ENCODE measurements around the gene GLMN.
"Not testable (repeated sequence)": the region's sequence is repeated elsewhere in the genome, so short reads cannot be mapped to it uniquely, and the experiment has no call there.

The GLMN gene

GRCh38 chr1:92259350-92259749, 39.4 kb downstream of the GLMN start:
- Histone ChIP-seq H3K4me3 (ENCODE audit: insufficient read depth, low read depth, low read length) (no peak overlapping the region), H3K27me3 (ENCODE audit: control insufficient read depth, insufficient read depth, low read length, poor library complexity, severe bottlenecking) (no peaks in the 10 kb centered on the region), H3K4me1 (ENCODE audit: control insufficient read depth, insufficient read depth, low read length) (no peaks in the 10 kb centered on the region), H3K9me3 (ENCODE audit: control insufficient read depth, low read length) (no peaks in the 10 kb centered on the region), H3K36me3 (ENCODE audit: control insufficient read depth, insufficient read depth, low read length) (peaks cover 34% of the 10 kb centered on the region), H3K27ac (ENCODE audit: insufficient read depth, low read depth, low read length, poor library complexity, severe bottlenecking) (no peak overlapping the region)
- 100% methylated on average over 1 of the region's 1 CpG for WGBS, 2 experiments

GRCh38 chr1:92254714-92255113, 44.1 kb downstream of the GLMN start:
- H3K27ac ChIP-seq (ENCODE audit: insufficient read depth, low read depth, low read length, poor library complexity, severe bottlenecking); H3K9me3 ChIP-seq (ENCODE audit: control insufficient read depth, low read length); H3K4me1 ChIP-seq (ENCODE audit: control insufficient read depth, insufficient read depth, low read length); H3K27me3 ChIP-seq (ENCODE audit: control insufficient read depth, insufficient read depth, low read length, poor library complexity, severe bottlenecking); H3K4me3 ChIP-seq (ENCODE audit: insufficient read depth, low read depth, low read length): not testable (repeated sequence)
- peaks cover 15% of the 10 kb centered on the region for H3K36me3 ChIP-seq (ENCODE audit: control insufficient read depth, insufficient read depth, low read length)
- 75 to 77% methylated on average over 3 of the region's 3 CpGs for WGBS, 2 experiments

DNA sequence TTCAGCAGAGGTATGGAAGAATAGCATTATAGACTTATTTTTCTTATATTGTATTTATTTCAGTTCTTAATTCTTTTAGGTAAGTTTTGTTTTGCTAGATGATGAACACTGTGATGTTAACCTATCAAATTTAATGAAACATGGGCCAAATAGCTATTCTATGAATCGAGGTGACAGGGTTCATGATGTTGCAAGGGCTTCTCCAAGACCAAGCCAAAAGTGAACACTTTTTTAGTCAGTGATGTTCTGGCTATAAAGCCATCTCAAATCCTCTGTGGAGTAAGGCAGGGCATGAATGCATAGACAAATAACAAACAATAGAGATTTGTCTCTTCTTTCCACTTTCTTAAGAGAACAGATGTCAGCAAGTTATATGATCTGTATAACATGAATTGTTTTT, 54.4 kb downstream of the GLMN start:
- H3K4me3 ChIP-seq (ENCODE audit: insufficient read depth, low read depth, low read length), result no peak overlapping the region
- 85 to 100% methylated on average over 1 of the region's 1 CpG for WGBS, 2 experiments
- H3K36me3 ChIP-seq (ENCODE audit: control insufficient read depth, insufficient read depth, low read length), result peaks cover 4% of the 10 kb centered on the region
- H3K27ac ChIP-seq (ENCODE audit: insufficient read depth, low read depth, low read length, poor library complexity, severe bottlenecking), result no peak overlapping the region
- H3K4me1 ChIP-seq (ENCODE audit: control insufficient read depth, insufficient read depth, low read length), result no peaks in the 10 kb centered on the region
- no peaks in the 10 kb centered on the region for H3K9me3 ChIP-seq (ENCODE audit: control insufficient read depth, low read length)
- H3K27me3 ChIP-seq (ENCODE audit: control insufficient read depth, insufficient read depth, low read length, poor library complexity, severe bottlenecking), result no peaks in the 10 kb centered on the region

GRCh38 chr1:92240034-92240433, 58.8 kb downstream of the GLMN start:
- H3K4me1 ChIP-seq (ENCODE audit: control insufficient read depth, insufficient read depth, low read length), result no peaks in the 10 kb centered on the region
- 88 to 96% methylated on average over 2 of the region's 2 CpGs for WGBS, 2 experiments
- no peak overlapping the region for H3K27ac ChIP-seq (ENCODE audit: insufficient read depth, low read depth, low read length, poor library complexity, severe bottlenecking)

GRCh38 chr1:92230736-92231135, 68.1 kb downstream of the GLMN start:
- 84 to 89% methylated on average over 1 of the region's 1 CpG for WGBS, 2 experiments
- no peaks in the 10 kb centered on the region for H3K36me3 ChIP-seq (ENCODE audit: control insufficient read depth, insufficient read depth, low read length)
- H3K27ac ChIP-seq (ENCODE audit: insufficient read depth, low read depth, low read length, poor library complexity, severe bottlenecking), result no peak overlapping the region
- H3K4me3 ChIP-seq (ENCODE audit: insufficient read depth, low read depth, low read length), result no peak overlapping the region
- H3K27me3 ChIP-seq (ENCODE audit: control insufficient read depth, insufficient read depth, low read length, poor library complexity, severe bottlenecking), result no peaks in the 10 kb centered on the region
- H3K4me1 ChIP-seq (ENCODE audit: control insufficient read depth, insufficient read depth, low read length), result no peaks in the 10 kb centered on the region
- no peaks in the 10 kb centered on the region for H3K9me3 ChIP-seq (ENCODE audit: control insufficient read depth, low read length)

More at GRCh38 chr1:92240034-92240433, 58.8 kb downstream of the GLMN start:
- Histone ChIP-seq H3K27me3 (ENCODE audit: control insufficient read depth, insufficient read depth, low read length, poor library complexity, severe bottlenecking) (no peaks in the 10 kb centered on the region), H3K36me3 (ENCODE audit: control insufficient read depth, insufficient read depth, low read length) (peaks cover under 1% of the 10 kb centered on the region), H3K9me3 (ENCODE audit: control insufficient read depth, low read length) (no peaks in the 10 kb centered on the region), H3K4me3 (ENCODE audit: insufficient read depth, low read depth, low read length) (no peak overlapping the region)

GRCh38 chr1:92228401-92228800, 70.4 kb downstream of the GLMN start:
- 93 to 97% methylated on average over 3 of the region's 3 CpGs for WGBS, 2 experiments
- no peaks in the 10 kb centered on the region for H3K4me1 ChIP-seq (ENCODE audit: control insufficient read depth, insufficient read depth, low read length)
- no peaks in the 10 kb centered on the region for H3K36me3 ChIP-seq (ENCODE audit: control insufficient read depth, insufficient read depth, low read length)

DNA sequence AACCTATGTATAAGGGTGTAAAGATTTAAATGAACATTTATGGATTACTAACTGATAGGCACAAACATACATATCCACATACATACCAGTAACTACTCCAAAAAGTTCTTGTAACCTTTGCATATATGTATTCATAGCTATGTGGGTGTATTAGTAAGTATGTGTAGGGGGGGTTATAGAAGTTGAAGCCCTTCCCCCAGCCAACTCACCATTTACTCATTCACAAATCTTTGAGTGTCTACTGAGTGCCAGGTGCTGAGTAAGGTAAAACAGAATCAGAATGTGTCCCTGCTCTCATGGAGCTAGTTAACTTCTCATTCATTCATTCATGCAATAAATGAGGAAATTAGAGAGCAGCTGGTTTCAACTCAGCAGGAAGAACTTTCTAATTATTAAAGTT, 79.8 kb downstream of the GLMN start:
- no peaks in the 10 kb centered on the region for H3K27me3 ChIP-seq (ENCODE audit: control insufficient read depth, insufficient read depth, low read length, poor library complexity, severe bottlenecking)
- H3K4me3 ChIP-seq (ENCODE audit: insufficient read depth, low read depth, low read length), result no peak overlapping the region
- no peak overlapping the region for H3K27ac ChIP-seq (ENCODE audit: insufficient read depth, low read depth, low read length, poor library complexity, severe bottlenecking)
- H3K4me1 ChIP-seq (ENCODE audit: control insufficient read depth, insufficient read depth, low read length), result no peaks in the 10 kb centered on the region
- H3K9me3 ChIP-seq (ENCODE audit: control insufficient read depth, low read length), result no peaks in the 10 kb centered on the region
- H3K36me3 ChIP-seq (ENCODE audit: control insufficient read depth, insufficient read depth, low read length), result no peaks in the 10 kb centered on the region

More at GRCh38 chr1:92228401-92228800, 70.4 kb downstream of the GLMN start:
- no peaks in the 10 kb centered on the region for H3K9me3 ChIP-seq (ENCODE audit: control insufficient read depth, low read length)
- no peaks in the 10 kb centered on the region for H3K27me3 ChIP-seq (ENCODE audit: control insufficient read depth, insufficient read depth, low read length, poor library complexity, severe bottlenecking)
- no peak overlapping the region for H3K4me3 ChIP-seq (ENCODE audit: insufficient read depth, low read depth, low read length)
- no peak overlapping the region for H3K27ac ChIP-seq (ENCODE audit: insufficient read depth, low read depth, low read length, poor library complexity, severe bottlenecking)

- Histone ChIP-seq H3K4me3 (ENCODE audit: insufficient read depth, low read depth, low read length) (no peak overlapping the region), H3K9me3 (ENCODE audit: control insufficient read depth, low read length) (no peaks in the 10 kb centered on the region), H3K36me3 (ENCODE audit: control insufficient read depth, insufficient read depth, low read length) (no peaks in the 10 kb centered on the region), H3K4me1 (ENCODE audit: control insufficient read depth, insufficient read depth, low read length) (no peaks in the 10 kb centered on the region), H3K27me3 (ENCODE audit: control insufficient read depth, insufficient read depth, low read length, poor library complexity, severe bottlenecking) (no peaks in the 10 kb centered on the region), H3K27ac (ENCODE audit: insufficient read depth, low read depth, low read length, poor library complexity, severe bottlenecking) (no peak overlapping the region)
- WGBS, 2 experiments, result 85 to 87% methylated on average over 13 to 14 of the region's 14 CpGs
Observed at GRCh38 chr1:92218559-92218958, 80.2 kb downstream of the GLMN start.

- Histone ChIP-seq H3K27ac (ENCODE audit: insufficient read depth, low read depth, low read length, poor library complexity, severe bottlenecking) (no peak within 1 kb of the TSS), H3K4me3 (ENCODE audit: insufficient read depth, low read depth, low read length) (no peak within 1 kb of the TSS), H3K36me3 (ENCODE audit: control insufficient read depth, insufficient read depth, low read length) (no peaks in the 10 kb centered on the region), H3K4me1 (ENCODE audit: control insufficient read depth, insufficient read depth, low read length) (no peaks in the 10 kb centered on the region), H3K27me3 (ENCODE audit: control insufficient read depth, insufficient read depth, low read length, poor library complexity, severe bottlenecking) (no peaks in the 10 kb centered on the region), H3K9me3 (ENCODE audit: control insufficient read depth, low read length) (no peaks in the 10 kb centered on the region)
- WGBS, 2 experiments, result 96 to 97% methylated on average over 27 of the region's 27 CpGs
Observed at GRCh38 chr1:92217721-92218120, 81.1 kb downstream of the GLMN start, which contains the start of gene C1orf146. TSS of gene C1orf146 (plus strand) at chr1:92217915. CDS start at chr1:92231421, 13,506 bp downstream.

GRCh38 chr1:92211166-92211565, 87.6 kb downstream of the GLMN start:
- Histone ChIP-seq H3K27ac (ENCODE audit: insufficient read depth, low read depth, low read length, poor library complexity, severe bottlenecking) (no peak overlapping the region), H3K4me1 (ENCODE audit: control insufficient read depth, insufficient read depth, low read length) (no peaks in the 10 kb centered on the region), H3K36me3 (ENCODE audit: control insufficient read depth, insufficient read depth, low read length) (no peaks in the 10 kb centered on the region), H3K4me3 (ENCODE audit: insufficient read depth, low read depth, low read length) (no peak overlapping the region), H3K27me3 (ENCODE audit: control insufficient read depth, insufficient read depth, low read length, poor library complexity, severe bottlenecking) (no peaks in the 10 kb centered on the region), H3K9me3 (ENCODE audit: control insufficient read depth, low read length) (no peaks in the 10 kb centered on the region)
- 91 to 100% methylated on average over 1 to 2 of the region's 2 CpGs for WGBS, 2 experiments

DNA sequence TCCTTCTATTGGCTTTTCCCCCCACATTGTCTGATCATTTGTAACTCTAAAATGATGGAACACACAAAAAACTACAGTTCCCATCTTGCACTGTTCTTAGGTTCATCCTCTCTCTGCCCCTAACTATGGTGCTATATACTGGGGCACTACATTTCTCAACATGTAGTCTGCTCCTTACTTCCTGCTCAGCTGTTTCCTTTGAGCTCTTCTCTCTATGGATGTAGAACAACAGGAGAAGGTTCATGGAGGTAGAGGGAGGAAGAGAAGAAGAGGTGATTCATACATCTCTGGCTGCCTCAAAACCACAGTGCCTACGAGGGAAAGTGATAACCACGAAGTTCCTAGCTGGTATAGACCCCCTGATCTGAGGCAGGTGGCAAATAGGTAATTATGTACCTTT, 88.1 kb downstream of the GLMN start:
- Histone ChIP-seq H3K4me1 (ENCODE audit: control insufficient read depth, insufficient read depth, low read length) (no peaks in the 10 kb centered on the region), H3K36me3 (ENCODE audit: control insufficient read depth, insufficient read depth, low read length) (no peaks in the 10 kb centered on the region)

More for the DNA sequence above, 88.1 kb downstream of the GLMN start:
- WGBS, 2 experiments, result 92 to 100% methylated on average over 2 of the region's 2 CpGs
- no peaks in the 10 kb centered on the region for H3K27me3 ChIP-seq (ENCODE audit: control insufficient read depth, insufficient read depth, low read length, poor library complexity, severe bottlenecking)
- no peak overlapping the region for H3K27ac ChIP-seq (ENCODE audit: insufficient read depth, low read depth, low read length, poor library complexity, severe bottlenecking)
- no peaks in the 10 kb centered on the region for H3K9me3 ChIP-seq (ENCODE audit: control insufficient read depth, low read length)
- H3K4me3 ChIP-seq (ENCODE audit: insufficient read depth, low read depth, low read length), result no peak overlapping the region
